HepG2 (cell line): Measurements from ENCODE around the gene CALY. TPM values are rescaled to one million over a fixed set of nuclear protein-coding genes. Genes with fewer than 3 reads are reported as not detected.

Experiments used
- AGO1 ChIP-seq: fragments of 200-400 bp; formaldehyde crosslinking; IDR thresholded peaks from 2 replicates; pipeline ENCODE4 v1.6.1; 2017; ENCODE audit warnings: mild to moderate bottlenecking, low read depth, low read length, moderate library complexity; ENCODE audit not compliant: poor library complexity, severe bottlenecking
- ARNT2 ChIP-seq: sonication (generic); formaldehyde crosslinking; IDR thresholded peaks from 2 replicates; pipeline ENCODE4 v1.8.0; 2022; ENCODE audit warnings: mild to moderate bottlenecking, low read depth, missing genetic modification reagents, moderate library complexity
- BRCA1 ChIP-seq: sonication (generic); formaldehyde crosslinking; IDR thresholded peaks from 2 replicates; pipeline ENCODE4 v1.4.0; 2020; ENCODE audit warnings: missing genetic modification reagents
- FOSL2 ChIP-seq: sonication (generic); formaldehyde crosslinking; IDR thresholded peaks from 2 replicates; pipeline ENCODE4 v1.4.0; 2020; ENCODE audit warnings: missing genetic modification reagents
- HMG20B ChIP-seq: conservative IDR thresholded peaks from 2 replicates; pipeline ENCODE4 v1.6.1; 2016; ENCODE audit warnings: missing genetic modification reagents, missing compliant biosample characterization
- HNF4G ChIP-seq, 2 experiments: sonication (generic) in 1 of 2; formaldehyde crosslinking in 1 of 2; IDR thresholded peaks; 2 replicates each; pipeline versions ENCODE4 v1.4.0 to v1.6.1; 2011 to 2020; ENCODE audit warnings: borderline replicate concordance in 2 of 2, low read depth in 2 of 2, mild to moderate bottlenecking in 2 of 2, low read length in 1 of 2, missing genetic modification reagents in 1 of 2, moderate library complexity in 1 of 2
- PHF5A ChIP-seq: IDR thresholded peaks from one replicate; pipeline ENCODE4 v1.6.1; 2018; ENCODE audit warnings: low read depth, missing genetic modification reagents; ENCODE audit not compliant: unreplicated experiment
- POGK ChIP-seq: sonication (generic); formaldehyde crosslinking; conservative IDR thresholded peaks from 2 replicates; pipeline ENCODE4 v1.8.0; 2022; ENCODE audit warnings: mild to moderate bottlenecking, moderate library complexity, missing genetic modification reagents
- RBM22 ChIP-seq: fragments of 200-400 bp; formaldehyde crosslinking; optimal IDR thresholded peaks from 2 replicates; pipeline ENCODE3; 2017; ENCODE audit warnings: mild to moderate bottlenecking, low read length, moderate library complexity
- RFXAP ChIP-seq: sonication (generic); formaldehyde crosslinking; IDR thresholded peaks from 2 replicates; pipeline ENCODE4 v1.4.0; 2020; ENCODE audit warnings: missing genetic modification reagents, borderline replicate concordance
- SIX4 ChIP-seq: sonication (generic); formaldehyde crosslinking; IDR thresholded peaks from 2 replicates; pipeline ENCODE4 v1.4.0; 2020; ENCODE audit warnings: missing genetic modification reagents
- SKI ChIP-seq: fragments of 450-650 bp; IDR thresholded peaks from one replicate; pipeline ENCODE4 v1.6.1; 2018; ENCODE audit warnings: mild to moderate bottlenecking; ENCODE audit not compliant: partially characterized antibody
- SRF ChIP-seq: IDR thresholded peaks from 2 replicates; pipeline ENCODE4 v1.6.1; 2011; ENCODE audit warnings: mild to moderate bottlenecking, low read depth, low read length, moderate library complexity
- ZFP36L2 ChIP-seq: sonication (generic); formaldehyde crosslinking; IDR thresholded peaks from 2 replicates; pipeline ENCODE4 v1.4.0; 2020; ENCODE audit warnings: missing genetic modification reagents
- ZFX ChIP-seq: sonication (generic); formaldehyde crosslinking; IDR thresholded peaks from 2 replicates; pipeline ENCODE4 v1.4.0; 2020; ENCODE audit warnings: mild to moderate bottlenecking, low read depth, missing genetic modification reagents, moderate library complexity
- ZNF143 ChIP-seq: sonication (generic); formaldehyde crosslinking; IDR thresholded peaks from 2 replicates; pipeline ENCODE4 v1.4.0; 2020; ENCODE audit warnings: missing genetic modification reagents
- ZNF160 ChIP-seq: sonication (generic); formaldehyde crosslinking; IDR thresholded peaks from 2 replicates; pipeline ENCODE4 v1.8.0; 2022; ENCODE audit warnings: mild to moderate bottlenecking, inconsistent platforms, missing genetic modification reagents
- ZNF235 ChIP-seq: sonication (generic); formaldehyde crosslinking; IDR thresholded peaks from 2 replicates; pipeline ENCODE4 v1.8.1; 2023; ENCODE audit warnings: mild to moderate bottlenecking, missing genetic modification reagents, borderline replicate concordance
- ZNF503 ChIP-seq: sonication (generic); formaldehyde crosslinking; IDR thresholded peaks from 2 replicates; pipeline ENCODE4 v1.4.0; 2020; ENCODE audit warnings: missing genetic modification reagents
- polyA plus RNA-seq, 8 experiments: library from polyadenylated mRNA; depleted of rRNA in 3 of 8; stranded (reverse) in 7 of 8; unstranded in 1 of 8; fragments of >200 nt; fragmentation: Illumina TruSeq in 4 of 8; extraction: Trizol in 4 of 8; gene quantifications; 2 replicates each; pipeline versions ENCODE4 v1.2.1 to v1.2.3, GENCODE V29; 2011 to 2016; ENCODE audit warnings: low read depth in 4 of 8, missing spikeins in 1 of 8, mixed read lengths in 1 of 8; ENCODE audit not compliant: insufficient read depth in 1 of 8
- total RNA-seq, 5 experiments: library from RNA; depleted of rRNA; stranded (reverse); fragments of >200 nt; fragmentation: Illumina TruSeq; extraction: Trizol; gene quantifications; 2 replicates each; pipeline ENCODE4 v1.2.3, GENCODE V29; 2016; ENCODE audit warnings: low read depth in 1 of 5
- TF ChIP-seq, protein P1 (sequence below): IDR thresholded peaks from 2 replicates; pipeline ENCODE4 v1.6.1; 2016; ENCODE audit warnings: low read depth, missing genetic modification reagents, missing compliant biosample characterization

The CALY gene
- total and polyA plus RNA-seq, 2 of the 13 experiments (the other 11 are each of a cell fraction or from before 2014, with no cell fraction given): 0.08 TPM; not detected in 1

DNA sequence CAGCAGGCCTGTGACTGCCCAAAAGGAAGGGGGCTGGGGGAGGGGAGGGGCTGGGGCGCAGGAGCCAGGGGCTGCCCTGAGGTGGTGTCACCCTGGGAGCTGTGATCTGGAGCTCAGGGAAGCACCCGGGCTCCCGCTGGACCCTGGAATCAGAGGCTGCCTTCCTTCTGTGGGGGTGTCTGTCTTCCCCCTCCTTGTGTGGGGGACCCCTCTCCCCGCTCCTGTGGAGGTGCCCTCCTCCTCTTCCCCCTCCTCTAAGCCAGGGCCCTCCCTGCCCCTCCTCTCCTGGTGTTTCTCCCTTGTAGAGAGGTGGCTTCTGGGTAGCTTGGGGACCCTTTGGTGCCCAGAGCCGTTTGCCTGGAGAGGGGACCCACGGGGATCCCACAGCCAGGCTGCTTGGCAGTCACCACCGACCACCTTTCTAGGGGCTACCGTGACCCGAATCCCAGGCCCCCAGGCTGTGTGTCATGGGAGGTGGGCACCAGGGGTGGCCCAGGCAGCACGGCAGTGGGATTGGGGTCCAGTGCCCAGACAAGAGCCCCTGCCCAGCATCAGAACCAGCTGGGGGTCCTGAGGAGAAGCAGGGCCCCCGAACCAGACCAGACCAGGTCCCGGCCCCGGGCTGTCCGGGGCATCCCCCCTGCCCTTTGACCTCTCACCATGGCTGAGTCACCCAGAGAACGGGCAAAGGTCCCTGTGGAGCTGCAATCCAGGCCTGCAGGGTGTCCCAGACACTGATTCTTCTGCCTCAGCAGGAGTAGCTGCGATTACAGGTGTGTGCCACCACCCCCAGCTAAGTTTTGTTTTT is 11.2 kb upstream of the CALY start (continued):
- TF ChIP-seq, protein P1, sequence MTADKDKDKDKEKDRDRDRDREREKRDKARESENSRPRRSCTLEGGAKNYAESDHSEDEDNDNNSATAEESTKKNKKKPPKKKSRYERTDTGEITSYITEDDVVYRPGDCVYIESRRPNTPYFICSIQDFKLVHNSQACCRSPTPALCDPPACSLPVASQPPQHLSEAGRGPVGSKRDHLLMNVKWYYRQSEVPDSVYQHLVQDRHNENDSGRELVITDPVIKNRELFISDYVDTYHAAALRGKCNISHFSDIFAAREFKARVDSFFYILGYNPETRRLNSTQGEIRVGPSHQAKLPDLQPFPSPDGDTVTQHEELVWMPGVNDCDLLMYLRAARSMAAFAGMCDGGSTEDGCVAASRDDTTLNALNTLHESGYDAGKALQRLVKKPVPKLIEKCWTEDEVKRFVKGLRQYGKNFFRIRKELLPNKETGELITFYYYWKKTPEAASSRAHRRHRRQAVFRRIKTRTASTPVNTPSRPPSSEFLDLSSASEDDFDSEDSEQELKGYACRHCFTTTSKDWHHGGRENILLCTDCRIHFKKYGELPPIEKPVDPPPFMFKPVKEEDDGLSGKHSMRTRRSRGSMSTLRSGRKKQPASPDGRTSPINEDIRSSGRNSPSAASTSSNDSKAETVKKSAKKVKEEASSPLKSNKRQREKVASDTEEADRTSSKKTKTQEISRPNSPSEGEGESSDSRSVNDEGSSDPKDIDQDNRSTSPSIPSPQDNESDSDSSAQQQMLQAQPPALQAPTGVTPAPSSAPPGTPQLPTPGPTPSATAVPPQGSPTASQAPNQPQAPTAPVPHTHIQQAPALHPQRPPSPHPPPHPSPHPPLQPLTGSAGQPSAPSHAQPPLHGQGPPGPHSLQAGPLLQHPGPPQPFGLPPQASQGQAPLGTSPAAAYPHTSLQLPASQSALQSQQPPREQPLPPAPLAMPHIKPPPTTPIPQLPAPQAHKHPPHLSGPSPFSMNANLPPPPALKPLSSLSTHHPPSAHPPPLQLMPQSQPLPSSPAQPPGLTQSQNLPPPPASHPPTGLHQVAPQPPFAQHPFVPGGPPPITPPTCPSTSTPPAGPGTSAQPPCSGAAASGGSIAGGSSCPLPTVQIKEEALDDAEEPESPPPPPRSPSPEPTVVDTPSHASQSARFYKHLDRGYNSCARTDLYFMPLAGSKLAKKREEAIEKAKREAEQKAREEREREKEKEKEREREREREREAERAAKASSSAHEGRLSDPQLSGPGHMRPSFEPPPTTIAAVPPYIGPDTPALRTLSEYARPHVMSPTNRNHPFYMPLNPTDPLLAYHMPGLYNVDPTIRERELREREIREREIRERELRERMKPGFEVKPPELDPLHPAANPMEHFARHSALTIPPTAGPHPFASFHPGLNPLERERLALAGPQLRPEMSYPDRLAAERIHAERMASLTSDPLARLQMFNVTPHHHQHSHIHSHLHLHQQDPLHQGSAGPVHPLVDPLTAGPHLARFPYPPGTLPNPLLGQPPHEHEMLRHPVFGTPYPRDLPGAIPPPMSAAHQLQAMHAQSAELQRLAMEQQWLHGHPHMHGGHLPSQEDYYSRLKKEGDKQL: no peak
- TF ChIP-seq HNF4G (IDR thresholded peaks at IDR 0.05; ENCODE audit: borderline replicate concordance, low read depth, low read length) (peak; percentile 97), HNF4G (CRISPR knock-in tag; IDR thresholded peaks at IDR 0.05; ENCODE audit: borderline replicate concordance, low read depth) (peak; percentile 82; the same call in 1 of the 2 replicates), BRCA1 (CRISPR knock-in tag) (no peak), ZNF160 (CRISPR knock-in tag) (no peak), RBM22 (no peak), POGK (CRISPR knock-in tag) (0 out of 2 replicates have a peak, but pooled peaks have one; percentile 17), ZNF235 (CRISPR knock-in tag) (no peak), SKI (peak; percentile 23), FOSL2 (CRISPR knock-in tag) (peak; percentile 97), ZNF503 (CRISPR knock-in tag) (no peak; the same call in 1 of the 2 replicates), AGO1 (peak; percentile 93), ARNT2 (no peak), ZFX (CRISPR knock-in tag) (peak; percentile 42; the same call in 1 of the 2 replicates), ZNF143 (CRISPR knock-in tag) (peak; percentile 72), SIX4 (CRISPR knock-in tag) (no peak), SRF (no peak), HMG20B (CRISPR knock-in tag) (0 out of 2 replicates have a peak, but pooled peaks have one; percentile 30), RFXAP (CRISPR knock-in tag) (no peak), PHF5A (CRISPR knock-in tag) (no peak), ZFP36L2 (no peak)
